ENCODE results near the gene RPL12. TPM values are rescaled to one million over a fixed set of nuclear protein-coding genes. Genes with fewer than 3 reads are reported as not detected.
A peak's percentile ranks its signal among the peaks of the same experiment; 100 is the strongest.

The RPL12 gene
- total RNA-seq, 1 experiment from 2014 or later: 1,648 TPM

DNA sequence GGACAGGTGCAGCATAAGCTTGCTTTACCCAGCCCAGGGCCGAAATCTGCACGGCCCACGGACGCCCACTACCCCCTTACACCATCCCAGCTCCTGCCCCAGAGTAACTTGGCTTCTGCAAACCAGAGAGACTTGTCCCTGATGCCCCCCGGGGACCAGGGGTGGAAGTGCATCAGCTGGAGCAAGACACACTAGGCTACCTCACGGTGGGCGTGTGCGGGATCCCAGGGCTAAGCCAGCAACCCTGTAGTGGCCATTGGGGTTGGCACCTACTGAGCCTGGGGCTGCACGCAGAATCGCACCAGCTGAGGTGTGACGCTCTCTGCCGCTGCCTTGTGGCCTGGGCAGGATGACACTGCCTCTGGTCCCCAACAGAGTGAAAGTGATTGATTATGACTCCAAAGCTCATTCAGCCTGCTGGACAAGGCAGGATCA lies 33.2 kb downstream of the RPL12 start:
- no peaks in the 10 kb centered on the region for H3K36me3 ChIP-seq (ENCODE audit: low read depth)
- ChIA-PET POLR2A (ENCODE audit: unreplicated experiment) (no interaction called here), CTCF (interaction anchor here (0.6 kb wide), 1 partner anchor 22 kb away, joined by 4 read pairs; no protein-coding TSS in a partner anchor)
- no peak overlapping the region for H3K27ac ChIP-seq
- peaks cover 15% of the 10 kb centered on the region; the same call in 1 of the 2 replicates for H3F3A ChIP-seq (ENCODE audit: insufficient read depth, low read depth)
- no peaks in the 10 kb centered on the region for H3K9me3 ChIP-seq (ENCODE audit: insufficient read depth, low read depth)
- no peaks in the 10 kb centered on the region for H3K27me3 ChIP-seq (ENCODE audit: insufficient read depth, low read depth)
- DNase-seq: peak in 1 of 2 experiments; percentile 34
- no peaks in the 10 kb centered on the region; the same call in 1 of the 2 replicates for H4K20me1 ChIP-seq (ENCODE audit: insufficient read depth)
- 0 out of 2 replicates have a peak overlapping the region, but pooled peaks have one; percentile 19 for H3K4me2 ChIP-seq
- H2AFZ ChIP-seq: no peak overlapping the region
- TF ChIP-seq CTCF (conservative IDR thresholded peaks at IDR 0.05) (peak; percentile 49), EZH2 (IDR thresholded peaks at IDR 0.05; ENCODE audit: low read depth) (no peak)
- intact Hi-C loops (cut with micrococcal nuclease; ENCODE audit: unreplicated experiment): no loop called here
- no peak overlapping the region for H3K4me3 ChIP-seq
- peaks cover 22% of the 10 kb centered on the region for H3K4me1 ChIP-seq (replicated peaks; ENCODE audit: insufficient read depth)
- H3K9me2 ChIP-seq (ENCODE audit: insufficient read depth): no peaks in the 10 kb centered on the region
- BruUV-seq (replicated peaks): no TSS peak
- peaks cover 10% of the 10 kb centered on the region; the same call in 1 of the 2 replicates for H3K79me2 ChIP-seq (ENCODE audit: low read depth)

GRCh38 chr9:127417131-127418036 lies 33.8 kb downstream of the RPL12 start:
- Histone ChIP-seq H3F3A (ENCODE audit: insufficient read depth, low read depth) (peaks cover 16% of the 10 kb centered on the region; the same call in 1 of the 2 replicates), H3K79me2 (ENCODE audit: low read depth) (peaks cover 3% of the 10 kb centered on the region; the same call in 1 of the 2 replicates), H3K9me3 (ENCODE audit: insufficient read depth, low read depth) (no peaks in the 10 kb centered on the region), H3K9me2 (ENCODE audit: insufficient read depth) (no peaks in the 10 kb centered on the region), H3K4me1 (replicated peaks; ENCODE audit: insufficient read depth) (peaks cover 15% of the 10 kb centered on the region), H3K27me3 (ENCODE audit: insufficient read depth, low read depth) (no peaks in the 10 kb centered on the region), H4K20me1 (ENCODE audit: insufficient read depth) (no peaks in the 10 kb centered on the region; the same call in 1 of the 2 replicates), H3K4me2 (0 out of 2 replicates have a peak overlapping the region, but pooled peaks have one; percentile 19), H3K36me3 (ENCODE audit: low read depth) (no peaks in the 10 kb centered on the region), H2AFZ (no peak overlapping the region), H3K4me3 (no peak overlapping the region), H3K27ac (no peak overlapping the region)
- CTCF ChIA-PET: interaction anchor here (0.6 kb wide), 1 partner anchor 21 kb away, joined by 4 read pairs; no protein-coding TSS in a partner anchor
- intact Hi-C loops (cut with micrococcal nuclease; ENCODE audit: unreplicated experiment): no loop called here
- TF ChIP-seq CTCF (conservative IDR thresholded peaks at IDR 0.05) (no peak), EZH2 (IDR thresholded peaks at IDR 0.05; ENCODE audit: low read depth) (no peak)
- POLR2A ChIA-PET (ENCODE audit: unreplicated experiment): no interaction called here
- peak; percentile 64 to 79 for DNase-seq
- BruUV-seq (replicated peaks): no TSS peak

GRCh38 chr9:127415657-127416056 lies 35.5 kb downstream of the RPL12 start:
- Histone ChIP-seq H3K27me3 (ENCODE audit: insufficient read depth, low read depth) (no peaks in the 10 kb centered on the region), H3K4me1 (replicated peaks; ENCODE audit: insufficient read depth) (peaks cover 15% of the 10 kb centered on the region), H3F3A (ENCODE audit: insufficient read depth, low read depth) (peaks cover 15% of the 10 kb centered on the region; the same call in 1 of the 2 replicates), H3K9me2 (ENCODE audit: insufficient read depth) (no peaks in the 10 kb centered on the region), H3K79me2 (ENCODE audit: low read depth) (no peaks in the 10 kb centered on the region), H4K20me1 (ENCODE audit: insufficient read depth) (no peaks in the 10 kb centered on the region; the same call in 1 of the 2 replicates), H3K4me2 (no peak overlapping the region), H3K36me3 (ENCODE audit: low read depth) (no peaks in the 10 kb centered on the region), H2AFZ (no peak overlapping the region), H3K27ac (no peak overlapping the region), H3K4me3 (no peak overlapping the region), H3K9me3 (ENCODE audit: insufficient read depth, low read depth) (no peaks in the 10 kb centered on the region)
- CTCF ChIA-PET: no interaction called here
- POLR2A ChIA-PET (ENCODE audit: unreplicated experiment): no interaction called here
- no peak for TF ChIP-seq EZH2 (IDR thresholded peaks at IDR 0.05; ENCODE audit: low read depth)
- intact Hi-C loops (cut with micrococcal nuclease; ENCODE audit: unreplicated experiment): no loop called here
- no peak for DNase-seq
- no TSS peak for BruUV-seq (replicated peaks)
